GM12865 (cell line): Measurements from ENCODE around the gene ANKRD33.

Experiments used
- DNase-seq: peaks from one replicate; pipeline ENCODE4 v3.0.0; 2010; ENCODE audit warnings: low read depth
- H3K4me3 ChIP-seq: 2 replicates; pipeline ENCODE4 v1.5.1; 2011; ENCODE audit warnings: mild to moderate bottlenecking, low read depth, low read length, control low read depth
- CTCF ChIP-seq: IDR thresholded peaks from 2 replicates; pipeline ENCODE4 v1.5.1; 2011; ENCODE audit warnings: low read length, control low read depth, low read depth, inconsistent platforms; ENCODE audit not compliant: insufficient read depth; ENCODE audit errors: missing control alignments

The ANKRD33 gene

GRCh38 chr12:51925346-51926063, 37.6 kb downstream of the ANKRD33 start:
- no peak for DNase-seq
- no peak overlapping the region for H3K4me3 ChIP-seq
- no peak for TF ChIP-seq CTCF

DNA sequence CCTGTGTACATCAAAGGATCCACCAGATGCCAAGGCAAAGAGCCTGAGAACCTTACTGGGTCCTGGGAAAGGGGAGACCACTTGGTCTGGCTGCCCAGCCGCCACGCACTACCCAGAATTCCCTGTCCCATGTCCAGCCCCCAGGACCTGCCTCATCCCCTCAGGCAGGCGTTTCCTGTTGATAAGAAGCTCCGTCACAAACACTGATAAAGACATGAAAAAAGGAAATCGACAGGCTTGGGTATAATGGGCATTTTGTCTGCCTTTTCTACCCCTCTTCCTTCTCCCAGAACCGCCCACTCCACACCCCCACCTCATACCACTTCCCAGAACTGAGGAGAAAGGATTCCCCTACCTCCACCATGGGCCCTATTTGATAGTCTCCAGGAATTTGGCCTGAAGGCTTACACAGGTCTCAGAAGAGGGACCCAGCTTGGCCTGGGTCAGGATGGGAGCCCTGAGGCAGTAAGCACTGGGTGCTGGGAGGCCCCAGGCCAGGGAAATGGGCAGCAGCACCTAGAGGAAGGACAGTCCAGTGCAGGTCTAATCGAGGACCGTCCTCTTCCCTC, 38.2 kb downstream of the ANKRD33 start:
- no peak for TF ChIP-seq CTCF
- no peak overlapping the region for H3K4me3 ChIP-seq
- no peak for DNase-seq

DNA sequence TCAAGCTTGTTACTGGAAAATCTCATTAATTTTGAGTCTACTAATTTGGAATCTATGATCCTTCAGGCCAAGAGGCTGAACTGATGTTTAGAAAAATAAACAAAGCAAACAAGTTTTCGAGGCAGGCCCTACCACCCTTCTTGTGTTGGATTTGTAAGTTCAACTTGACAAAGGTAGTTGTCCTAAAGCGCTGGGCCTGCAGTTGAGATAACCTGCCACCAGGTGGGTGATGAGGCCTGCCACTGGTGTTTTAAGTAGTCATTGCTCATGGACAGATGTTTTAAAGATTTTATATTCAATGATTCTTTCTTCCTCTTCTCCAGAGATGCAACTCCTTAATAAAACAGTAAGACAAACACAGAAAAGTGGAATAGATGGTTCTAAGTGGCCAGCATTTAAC, 38.8 kb downstream of the ANKRD33 start:
- DNase-seq: peak; percentile 71
- TF ChIP-seq CTCF: peak; percentile 53
- H3K4me3 ChIP-seq: no peak overlapping the region

- TF ChIP-seq CTCF: no peak
- no peak for DNase-seq
These were observed 44.5 kb downstream of the ANKRD33 start for GRCh38 chr12:51932218-51933076.

DNA sequence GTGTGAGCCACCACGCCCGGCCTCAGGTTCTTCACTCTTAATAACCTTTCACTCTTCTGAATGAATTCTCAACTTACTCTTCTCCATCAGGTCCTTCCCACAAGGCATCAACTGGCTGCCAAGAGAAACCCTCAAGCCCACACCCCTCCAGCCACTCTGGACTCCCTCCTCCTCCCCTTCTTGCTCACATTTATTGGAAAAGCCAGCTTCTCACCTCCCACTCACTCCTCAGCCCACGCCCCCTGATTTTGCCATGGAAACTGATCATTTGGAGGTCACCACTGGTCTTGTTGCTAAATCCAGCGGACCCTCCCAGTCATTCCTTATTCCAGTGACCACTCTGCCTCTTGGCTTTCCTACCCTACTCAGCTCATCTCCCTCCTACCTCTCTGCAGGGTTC, 46.2 kb downstream of the ANKRD33 start:
- TF ChIP-seq CTCF: no peak
- DNase-seq: no peak

More at GRCh38 chr12:51932218-51933076, 44.5 kb downstream of the ANKRD33 start:
- H3K4me3 ChIP-seq: no peak overlapping the region

GRCh38 chr12:51937926-51938325, 50.0 kb downstream of the ANKRD33 start:
- no peak for TF ChIP-seq CTCF
- no peak overlapping the region for H3K4me3 ChIP-seq
- no peak for DNase-seq

More for the DNA sequence above, 46.2 kb downstream of the ANKRD33 start:
- no peak overlapping the region for H3K4me3 ChIP-seq
